Fibroblast of skin of left quadriceps (primary cell): ENCODE data around the gene IGSF21.
A peak's percentile ranks its signal among the peaks of the same experiment; 100 is the strongest.

ENCODE experiments used
- DNase-seq, 2 experiments: peaks; one replicate each; pipeline ENCODE4 v3.0.0-alpha.2; 2013; ENCODE audit warnings: low read depth in 2 of 2

The IGSF21 gene

GRCh38 chr1:18107369-18108298 is at the start of gene IGSF21:
Gene IGSF21, plus strand, starts transcription at chr1:18107798. Its CDS starts 331 bp downstream, at chr1:18108129.
- DNase-seq: no peak

- DNase-seq: no peak
These were observed 49.2 kb upstream of the IGSF21 start for GRCh38 chr1:18058206-18058921.

GRCh38 chr1:18058981-18059605 is 48.5 kb upstream of the IGSF21 start:
- DNase-seq: no peak

GRCh38 chr1:18060366-18060765 is 47.2 kb upstream of the IGSF21 start:
- DNase-seq: no peak

GRCh38 chr1:18062185-18062584 is 45.4 kb upstream of the IGSF21 start:
- no peak for DNase-seq

GRCh38 chr1:18064534-18064933 is 43.1 kb upstream of the IGSF21 start:
- DNase-seq: no peak

GRCh38 chr1:18066576-18066975 is 41.0 kb upstream of the IGSF21 start:
- DNase-seq: no peak

GRCh38 chr1:18069903-18070302 is 37.7 kb upstream of the IGSF21 start:
- DNase-seq: no peak

- DNase-seq: no peak
These were observed 35.5 kb upstream of the IGSF21 start for GRCh38 chr1:18072066-18072465.

- no peak for DNase-seq
These were observed 34.4 kb upstream of the IGSF21 start for GRCh38 chr1:18073066-18073642.

GRCh38 chr1:18077657-18078215 is 29.9 kb upstream of the IGSF21 start:
- DNase-seq: no peak

- no peak for DNase-seq
These were observed 27.5 kb upstream of the IGSF21 start for GRCh38 chr1:18079941-18080735.

GRCh38 chr1:18085387-18086074 is 22.1 kb upstream of the IGSF21 start:
- DNase-seq: no peak

- no peak for DNase-seq
These were observed 19.5 kb upstream of the IGSF21 start for GRCh38 chr1:18088077-18088594.

GRCh38 chr1:18089488-18089887 is 18.1 kb upstream of the IGSF21 start:
- no peak for DNase-seq

GRCh38 chr1:18090636-18091035 is 17.0 kb upstream of the IGSF21 start:
- DNase-seq: no peak

- DNase-seq: peak; percentile 21 to 44
These were observed 15.7 kb upstream of the IGSF21 start for GRCh38 chr1:18091660-18092446.

GRCh38 chr1:18093193-18093592 is 14.4 kb upstream of the IGSF21 start:
- no peak for DNase-seq

- DNase-seq: no peak
These were observed 14.0 kb upstream of the IGSF21 start for GRCh38 chr1:18093646-18094045.
